Aorta (tissue), 5 donors: ENCODE measurements around the gene MAP1LC3B2. TPM values are rescaled to one million over a fixed set of nuclear protein-coding genes. Genes with fewer than 3 reads are reported as not detected.
A peak's percentile ranks its signal among the peaks of the same experiment; 100 is the strongest.

Experiments
- ATAC-seq: fragments of 200-7000 bp; cut with Tn5 transposase; one replicate; pipeline ENCODE4 v1.9.1; 2022; ENCODE audit warnings: moderate library complexity; ENCODE audit not compliant: low FRiP score
- DNase-seq, 2 donors: peaks; one replicate each; pipeline ENCODE4 v3.0.0-alpha.2; 2020
- H3K27ac ChIP-seq, 2 donors: one replicate each; pipeline ENCODE4 v1.5.1; 2013; ENCODE audit warnings: low read length in 2 of 2, mild to moderate bottlenecking in 2 of 2, moderate library complexity in 2 of 2, control low read depth in 1 of 2, inconsistent platforms in 1 of 2, low read depth in 1 of 2
- H3K27me3 ChIP-seq, 2 donors: one replicate each; pipeline ENCODE4 v1.6.1; 2013; ENCODE audit warnings: control low read depth in 1 of 2, low read length in 1 of 2, mild to moderate bottlenecking in 1 of 2, moderate library complexity in 1 of 2; ENCODE audit not compliant: insufficient read depth in 2 of 2, control insufficient read depth in 1 of 2
- H3K36me3 ChIP-seq, 2 donors: one replicate each; pipeline ENCODE4 v1.6.1; 2013; ENCODE audit warnings: control low read depth in 1 of 2, low read length in 1 of 2, mild to moderate bottlenecking in 1 of 2; ENCODE audit not compliant: insufficient read depth in 2 of 2, control insufficient read depth in 1 of 2
- H3K4me1 ChIP-seq, 2 donors: one replicate each; pipeline ENCODE4 v1.6.1; 2013; ENCODE audit warnings: low read length in 2 of 2, control low read depth in 1 of 2, mild to moderate bottlenecking in 1 of 2, moderate library complexity in 1 of 2; ENCODE audit not compliant: insufficient read depth in 2 of 2, control insufficient read depth in 1 of 2
- H3K4me3 ChIP-seq, 2 donors: one replicate each; pipeline ENCODE4 v1.5.1; 2013; ENCODE audit warnings: low read length in 2 of 2, control low read depth in 1 of 2, mild to moderate bottlenecking in 1 of 2
- H3K9me3 ChIP-seq: one replicate; pipeline ENCODE4 v1.6.1; 2013; ENCODE audit warnings: mild to moderate bottlenecking, low read length; ENCODE audit not compliant: control insufficient read depth
- whole genome bisulfite sequencing, 2 donors: extraction: QIAGEN DNeasy Blood & Tissue Kit; methylation state at CpG; one replicate each; pipeline ENCODE4 v1.1.7; 2013; 5-methylcytosine and 5-hydroxymethylcytosine counted together
- intact Hi-C, 2 donors: fragments of 100-400 bp; cut with DNase I; formaldehyde crosslinking; loops; one replicate each; pipeline versions ENCODE4 v1.14.2 to v1.15.0; 2022
- polyA plus RNA-seq, 2 donors: library from polyadenylated mRNA; stranded (reverse); fragments of 200-250 nt; gene quantifications; one replicate each; pipeline ENCODE4 v1.2.3, GENCODE V29; 2013
- total RNA-seq, 2 donors: library from RNA; stranded (reverse); fragmentation: NEBNext Ultra II Directional; extraction: Animal tissue kit (Norgen Biotek cat#: 25700); gene quantifications; one replicate each; pipeline ENCODE4 v1.2.1, GENCODE V29; 2021
- donor health status: healthy with polysubstance abuse.
- donor health status: Bipolar disorder and iron deficiency.
- donor health status: DM: no; HTN: no; CAD: no.
- donor health status: DM: no; HTN: no; CAD: no.
- donor health status: DM: yes; HTN: yes; CAD: no.

Gene MAP1LC3B2
- total and polyA plus RNA-seq, 4 donors: 1.0 to 3.5 (median 2.7) TPM

GRCh38 chr12:116599285-116600136 is 40.3 kb downstream of the MAP1LC3B2 start:
- Histone ChIP-seq H3K27me3 (no peaks in the 10 kb centered on the region), H3K36me3 (no peaks in the 10 kb centered on the region), H3K4me1 (peaks cover 0 to 2% of the 10 kb centered on the region in 2 donors), H3K4me3 (peak overlapping the region in 1 of 2 donors; percentile 3), H3K27ac (peak overlapping the region in 1 of 2 donors; percentile 15), H3K9me3 (no peaks in the 10 kb centered on the region)
- peak; percentile 90 for ATAC-seq
- DNase-seq: peak; percentile 87 to 96
- intact Hi-C loops: loop anchor here (2.0 to 10.0 kb wide), 11 partner anchors 62 to 602 kb away; partner anchors contain the start of gene MED13L (in 2 of the 2)
- 2% methylated on average over 26 to 30 of the region's 30 CpGs for WGBS, 2 donors

- peak in 1 of 2 donors; percentile 39 for DNase-seq
- H3K4me3 ChIP-seq: no peak overlapping the region
- 81 to 83% methylated on average over 5 of the region's 5 CpGs for WGBS, 2 donors
- no peak overlapping the region for H3K27ac ChIP-seq
- no peaks in the 10 kb centered on the region for H3K4me1 ChIP-seq
- no peaks in the 10 kb centered on the region for H3K9me3 ChIP-seq
- H3K36me3 ChIP-seq: no peaks in the 10 kb centered on the region
- no peak for ATAC-seq
- H3K27me3 ChIP-seq: no peaks in the 10 kb centered on the region
- intact Hi-C loops: loop anchor here (5.0 kb wide), 5 partner anchors 324 to 604 kb away; partner anchors contain the start of gene MED13L (in 1 of the 2)
Measured at GRCh38 chr12:116600959-116601918, 42.1 kb downstream of the MAP1LC3B2 start.

GRCh38 chr12:116601933-116602810 is 43.0 kb downstream of the MAP1LC3B2 start:
- 94% methylated on average over 7 of the region's 7 CpGs for WGBS, 2 donors
- H3K27ac ChIP-seq: no peak overlapping the region
- DNase-seq (peak in 1 of 2 donors; percentile 1), ATAC-seq (no peak)
- intact Hi-C loops: loop anchor here (5.0 kb wide), 5 partner anchors 325 to 605 kb away; partner anchors contain the start of gene MED13L (in 1 of the 2)
- no peak overlapping the region for H3K4me3 ChIP-seq
- no peaks in the 10 kb centered on the region for H3K4me1 ChIP-seq
- no peaks in the 10 kb centered on the region for H3K9me3 ChIP-seq
- H3K36me3 ChIP-seq: no peaks in the 10 kb centered on the region
- H3K27me3 ChIP-seq: no peaks in the 10 kb centered on the region

GRCh38 chr12:116603546-116604177 is 44.5 kb downstream of the MAP1LC3B2 start:
- 90 to 92% methylated on average over 15 of the region's 15 CpGs for WGBS, 2 donors
- intact Hi-C loops: loop anchor here (5.0 kb wide), 5 partner anchors 326 to 606 kb away; partner anchors contain the start of gene MED13L (in 1 of the 2)
- H3K9me3 ChIP-seq: no peaks in the 10 kb centered on the region
- no peak overlapping the region for H3K4me3 ChIP-seq
- ATAC-seq: no peak
- no peaks in the 10 kb centered on the region for H3K4me1 ChIP-seq
- no peaks in the 10 kb centered on the region for H3K27me3 ChIP-seq
- no peak overlapping the region for H3K27ac ChIP-seq
- no peaks in the 10 kb centered on the region for H3K36me3 ChIP-seq
- no peak for DNase-seq

GRCh38 chr12:116604178-116604895 is 45.2 kb downstream of the MAP1LC3B2 start:
- ATAC-seq (no peak), DNase-seq (peak in 1 of 2 donors; percentile 49)
- 75 to 77% methylated on average over 13 of the region's 13 CpGs for WGBS, 2 donors
- Histone ChIP-seq H3K27me3 (no peaks in the 10 kb centered on the region), H3K36me3 (no peaks in the 10 kb centered on the region), H3K9me3 (no peaks in the 10 kb centered on the region), H3K4me3 (no peak overlapping the region), H3K4me1 (no peaks in the 10 kb centered on the region), H3K27ac (no peak overlapping the region)
- intact Hi-C loops: loop anchor here (5.0 kb wide), 5 partner anchors 327 to 607 kb away; partner anchors contain the start of gene MED13L (in 1 of the 2)

GRCh38 chr12:116604951-116605641 is 45.9 kb downstream of the MAP1LC3B2 start:
- Histone ChIP-seq H3K4me3 (no peak overlapping the region), H3K9me3 (no peaks in the 10 kb centered on the region), H3K27ac (no peak overlapping the region), H3K36me3 (no peaks in the 10 kb centered on the region), H3K27me3 (no peaks in the 10 kb centered on the region), H3K4me1 (no peaks in the 10 kb centered on the region)
- intact Hi-C loops: loop anchor here (5.0 kb wide), 5 partner anchors 328 to 608 kb away; partner anchors contain the start of gene MED13L (in 1 of the 2)
- DNase-seq (peak in 1 of 2 donors; percentile 51), ATAC-seq (peak; percentile 51)
- 53 to 70% methylated on average over 22 of the region's 22 CpGs for WGBS, 2 donors

GRCh38 chr12:116606397-116606796 is 47.2 kb downstream of the MAP1LC3B2 start:
- intact Hi-C loops: no loop called here

More at GRCh38 chr12:116606397-116606796, 47.2 kb downstream of the MAP1LC3B2 start:
- no peak for DNase-seq
- H3K9me3 ChIP-seq: no peaks in the 10 kb centered on the region
- H3K4me3 ChIP-seq: no peak overlapping the region
- H3K27me3 ChIP-seq: no peaks in the 10 kb centered on the region
- H3K27ac ChIP-seq: no peak overlapping the region
- H3K4me1 ChIP-seq: no peaks in the 10 kb centered on the region
- H3K36me3 ChIP-seq: no peaks in the 10 kb centered on the region
- WGBS, 2 donors: 85% methylated on average over 4 of the region's 4 CpGs
- no peak for ATAC-seq
